ENCODE data around the gene PLEK2.
"Not testable (repeated sequence)": the region's sequence is repeated elsewhere in the genome, so short reads cannot be mapped to it uniquely, and the experiment has no call there.

Gene PLEK2

GRCh38 chr14:67428501-67429031 lies 16.6 kb upstream of the PLEK2 start:
- no peak for DNase-seq (ENCODE audit: low read depth in 3 of 3)

GRCh38 chr14:67426983-67427606 lies 15.1 kb upstream of the PLEK2 start:
- peak; percentile 49 to 57 (median 50) for DNase-seq (ENCODE audit: low read depth in 3 of 3)

GRCh38 chr14:67426161-67426560 lies 14.2 kb upstream of the PLEK2 start:
- DNase-seq (ENCODE audit: low read depth in 3 of 3) = no peak

GRCh38 chr14:67425608-67426007 lies 13.6 kb upstream of the PLEK2 start:
- DNase-seq (ENCODE audit: low read depth in 3 of 3) = no peak

GRCh38 chr14:67424539-67424938 lies 12.6 kb upstream of the PLEK2 start:
- DNase-seq (ENCODE audit: low read depth in 3 of 3) = no peak

- no peak for DNase-seq (ENCODE audit: low read depth in 3 of 3)
These were observed 11.5 kb upstream of the PLEK2 start for GRCh38 chr14:67423424-67423823.

- DNase-seq (ENCODE audit: low read depth in 3 of 3) = no peak
These were observed 9.6 kb upstream of the PLEK2 start for GRCh38 chr14:67421356-67422224.

- DNase-seq (ENCODE audit: low read depth in 3 of 3) = peak in 1 of 3 donors; percentile 36
These were observed 8.3 kb upstream of the PLEK2 start for GRCh38 chr14:67420102-67420739.

GRCh38 chr14:67418401-67419191 lies 6.6 kb upstream of the PLEK2 start:
- DNase-seq (ENCODE audit: low read depth in 3 of 3) = no peak

GRCh38 chr14:67417633-67418032 lies 5.7 kb upstream of the PLEK2 start:
- no peak for DNase-seq (ENCODE audit: low read depth in 3 of 3)

GRCh38 chr14:67416810-67417209 lies 4.8 kb upstream of the PLEK2 start:
- DNase-seq (ENCODE audit: low read depth in 3 of 3) = no peak

GRCh38 chr14:67416085-67416484 lies 4.1 kb upstream of the PLEK2 start:
- DNase-seq (ENCODE audit: low read depth in 3 of 3) = no peak

- not testable (repeated sequence) for DNase-seq (ENCODE audit: low read depth in 3 of 3)
These were observed 3.6 kb upstream of the PLEK2 start for GRCh38 chr14:67415610-67416009.

- DNase-seq (ENCODE audit: low read depth in 3 of 3) = peak in 1 of 3 donors; percentile 26
These were observed 2.1 kb upstream of the PLEK2 start for GRCh38 chr14:67413806-67414769.

- DNase-seq (ENCODE audit: low read depth in 3 of 3) = no peak
These were observed 595 bp downstream of the PLEK2 start for GRCh38 chr14:67411370-67411769.

- no peak for DNase-seq (ENCODE audit: low read depth in 3 of 3)
These were observed 1.7 kb downstream of the PLEK2 start for GRCh38 chr14:67410313-67410712.

GRCh38 chr14:67409461-67409860 lies 2.5 kb downstream of the PLEK2 start:
- no peak for DNase-seq (ENCODE audit: low read depth in 3 of 3)

GRCh38 chr14:67408122-67408801 lies 3.7 kb downstream of the PLEK2 start:
- not testable (repeated sequence) for DNase-seq (ENCODE audit: low read depth in 3 of 3)

GRCh38 chr14:67405771-67406170 lies 6.2 kb downstream of the PLEK2 start:
- DNase-seq (ENCODE audit: low read depth in 3 of 3) = no peak

- no peak for DNase-seq (ENCODE audit: low read depth in 3 of 3)
These were observed 11.5 kb downstream of the PLEK2 start for GRCh38 chr14:67400434-67400833.
